ENCODE results near the gene ADAP1.

- TF ChIP-seq CTCF (conservative IDR thresholded peaks at IDR 0.05; ENCODE audit: low read depth, low read length) = no peak
- TF ChIP-seq EZH2 (IDR thresholded peaks at IDR 0.05; ENCODE audit: borderline replicate concordance, low read depth, low read length, poor library complexity, severe bottlenecking) = no peak
These were observed 58.0 kb downstream of the ADAP1 start for GRCh38 chr7:896346-897075.

All from A673 (cell line).